HepG2 (cell line): ENCODE data around the gene TPRN. TPM values are rescaled to one million over a fixed set of nuclear protein-coding genes. Genes with fewer than 3 reads are reported as not detected.

Source experiments
- BRD4 ChIP-seq: sonication (generic); formaldehyde crosslinking; IDR thresholded peaks from 2 replicates; pipeline ENCODE4 v1.4.0; 2020; ENCODE audit warnings: missing genetic modification reagents
- CEBPB ChIP-seq: IDR thresholded peaks from 2 replicates; pipeline ENCODE4 v1.6.1; 2011; ENCODE audit warnings: low read depth, low read length, improper control_type of control experiment, borderline replicate concordance
- ELF1 ChIP-seq: sonication (generic); formaldehyde crosslinking; IDR thresholded peaks from 2 replicates; pipeline ENCODE4 v1.4.0; 2020; ENCODE audit warnings: missing genetic modification reagents
- ELF4 ChIP-seq: sonication (generic); formaldehyde crosslinking; IDR thresholded peaks from 2 replicates; pipeline ENCODE4 v1.5.0; 2020; ENCODE audit warnings: missing genetic modification reagents, mild to moderate bottlenecking, moderate library complexity, borderline replicate concordance
- FOXK1 ChIP-seq: sonication (generic); formaldehyde crosslinking; IDR thresholded peaks from 2 replicates; pipeline ENCODE4 v1.4.0; 2020; ENCODE audit warnings: low read depth, missing genetic modification reagents, borderline replicate concordance
- HNF1A ChIP-seq, 2 experiments: sonication (generic) in 1 of 2; formaldehyde crosslinking in 1 of 2; IDR thresholded peaks; 2 replicates each; pipeline versions ENCODE4 v1.4.0 to v1.6.1; 2016 to 2020; ENCODE audit warnings: borderline replicate concordance in 1 of 2, low read depth in 1 of 2, mild to moderate bottlenecking in 1 of 2, missing genetic modification reagents in 1 of 2
- MAX ChIP-seq: IDR thresholded peaks from 2 replicates; pipeline ENCODE4 v1.6.1; 2012; ENCODE audit warnings: inconsistent platforms
- MLXIP ChIP-seq: sonication (generic); formaldehyde crosslinking; IDR thresholded peaks from 2 replicates; pipeline ENCODE4 v1.9.0; 2021; ENCODE audit warnings: missing genetic modification reagents, borderline replicate concordance
- PTBP1 ChIP-seq: fragments of 200-400 bp; formaldehyde crosslinking; IDR thresholded peaks from 2 replicates; pipeline ENCODE4 v1.6.1; 2018; ENCODE audit warnings: low read length, low read depth; ENCODE audit not compliant: poor library complexity, severe bottlenecking
- SNAPC5 ChIP-seq: sonication (generic); formaldehyde crosslinking; IDR thresholded peaks from 2 replicates; pipeline ENCODE4 v1.8.1; 2023; ENCODE audit warnings: mild to moderate bottlenecking, missing genetic modification reagents, borderline replicate concordance
- SP2 ChIP-seq: sonication (generic); formaldehyde crosslinking; IDR thresholded peaks from 2 replicates; pipeline ENCODE4 v1.5.1; 2020; ENCODE audit warnings: mild to moderate bottlenecking, missing genetic modification reagents
- SRSF1 ChIP-seq: fragments of 200-400 bp; formaldehyde crosslinking; optimal IDR thresholded peaks from 2 replicates; pipeline ENCODE3; 2017; ENCODE audit warnings: mild to moderate bottlenecking, low read depth, low read length, moderate library complexity
- TRIM24 ChIP-seq: sonication (generic); formaldehyde crosslinking; IDR thresholded peaks from 2 replicates; pipeline ENCODE4 v1.8.0; 2022; ENCODE audit warnings: mild to moderate bottlenecking, missing genetic modification reagents
- ZNF383 ChIP-seq: sonication (generic); formaldehyde crosslinking; IDR thresholded peaks from 2 replicates; pipeline ENCODE4 v1.4.0; 2020; ENCODE audit warnings: missing genetic modification reagents, mild to moderate bottlenecking, borderline replicate concordance
- ZNF468 ChIP-seq: sonication (generic); formaldehyde crosslinking; IDR thresholded peaks from 2 replicates; pipeline ENCODE4 v1.8.0; 2022; ENCODE audit warnings: mild to moderate bottlenecking, moderate library complexity, missing genetic modification reagents
- ZNF564 ChIP-seq: sonication (generic); formaldehyde crosslinking; IDR thresholded peaks from 2 replicates; pipeline ENCODE4 v1.8.1; 2023; ENCODE audit warnings: mild to moderate bottlenecking, missing genetic modification reagents
- ZNF572 ChIP-seq: sonication (generic); formaldehyde crosslinking; IDR thresholded peaks from 2 replicates; pipeline ENCODE4 v1.5.1; 2020; ENCODE audit warnings: mild to moderate bottlenecking, missing genetic modification reagents
- ZNF644 ChIP-seq: IDR thresholded peaks from 2 replicates; pipeline ENCODE4 v1.6.1; 2016; ENCODE audit warnings: low read depth
- ZNF652 ChIP-seq: IDR thresholded peaks from 2 replicates; pipeline ENCODE4 v1.6.1; 2016; ENCODE audit warnings: low read depth, borderline replicate concordance
- ZNF839 ChIP-seq: sonication (generic); formaldehyde crosslinking; IDR thresholded peaks from 2 replicates; pipeline ENCODE4 v1.4.0; 2020; ENCODE audit warnings: missing genetic modification reagents, mild to moderate bottlenecking, borderline replicate concordance
- ZSCAN22 ChIP-seq: sonication (generic); formaldehyde crosslinking; IDR thresholded peaks from 2 replicates; pipeline ENCODE4 v1.4.0; 2020; ENCODE audit warnings: mild to moderate bottlenecking, missing genetic modification reagents
- polyA plus RNA-seq, 8 experiments: library from polyadenylated mRNA; depleted of rRNA in 3 of 8; stranded (reverse) in 7 of 8; unstranded in 1 of 8; fragments of >200 nt; fragmentation: Illumina TruSeq in 4 of 8; extraction: Trizol in 4 of 8; gene quantifications; 2 replicates each; pipeline versions ENCODE4 v1.2.1 to v1.2.3, GENCODE V29; 2011 to 2016; ENCODE audit warnings: low read depth in 4 of 8, missing spikeins in 1 of 8, mixed read lengths in 1 of 8; ENCODE audit not compliant: insufficient read depth in 1 of 8
- total RNA-seq, 5 experiments: library from RNA; depleted of rRNA; stranded (reverse); fragments of >200 nt; fragmentation: Illumina TruSeq; extraction: Trizol; gene quantifications; 2 replicates each; pipeline ENCODE4 v1.2.3, GENCODE V29; 2016; ENCODE audit warnings: low read depth in 1 of 5

TPRN gene
- total and polyA plus RNA-seq, 2 of the 13 experiments (the other 11 are each of a cell fraction or from before 2014, with no cell fraction given): 10.1 to 19.2 TPM

- no peak for TF ChIP-seq HNF1A (IDR thresholded peaks at IDR 0.05; ENCODE audit: low read depth)
- no peak for TF ChIP-seq HNF1A (CRISPR knock-in tag; IDR thresholded peaks at IDR 0.05; ENCODE audit: borderline replicate concordance)
- no peak for TF ChIP-seq ZNF383 (CRISPR knock-in tag)
- no peak for TF ChIP-seq ZNF572 (CRISPR knock-in tag)
- no peak for TF ChIP-seq SNAPC5 (CRISPR knock-in tag)
- TF ChIP-seq FOXK1: 0 out of 2 replicates have a peak, but pooled peaks have one; percentile 13
- no peak for TF ChIP-seq TRIM24 (CRISPR knock-in tag)
- no peak for TF ChIP-seq ZNF644 (CRISPR knock-in tag)
- no peak for TF ChIP-seq ZNF564 (CRISPR knock-in tag)
- 0 out of 2 replicates have a peak, but pooled peaks have one; percentile 28 for TF ChIP-seq ELF1 (CRISPR knock-in tag)
- no peak for TF ChIP-seq ZNF652 (CRISPR knock-in tag)
- TF ChIP-seq CEBPB: no peak
- TF ChIP-seq ZSCAN22 (CRISPR knock-in tag): no peak
- no peak for TF ChIP-seq MLXIP (CRISPR knock-in tag)
- no peak for TF ChIP-seq ZNF839 (CRISPR knock-in tag)
- TF ChIP-seq MAX: no peak
- no peak for TF ChIP-seq SP2 (CRISPR knock-in tag)
- TF ChIP-seq SRSF1: no peak
- TF ChIP-seq PTBP1: no peak
- TF ChIP-seq ZNF468 (CRISPR knock-in tag): no peak
- no peak for TF ChIP-seq BRD4 (CRISPR knock-in tag)
- no peak for TF ChIP-seq ELF4 (CRISPR knock-in tag)
Measured at GRCh38 chr9:137227054-137227852, 26.7 kb upstream of the TPRN start, which contains the start of gene RNF224 (continued).
